ENCODE data around the gene C3orf70.

Gene C3orf70

GRCh38 chr3:185087419-185087818 lies 65.4 kb downstream of the C3orf70 start:
- no peak for DNase-seq (ENCODE audit: low read depth in 1 of 2, low spot score in 1 of 2)

- DNase-seq (ENCODE audit: low read depth in 1 of 2, low spot score in 1 of 2), result no peak
Observed at GRCh38 chr3:185084901-185085300, 68.0 kb downstream of the C3orf70 start.

GRCh38 chr3:185084402-185084801 lies 68.5 kb downstream of the C3orf70 start:
- DNase-seq (ENCODE audit: low read depth in 1 of 2, low spot score in 1 of 2), result no peak

GRCh38 chr3:185082829-185083228 lies 70.0 kb downstream of the C3orf70 start:
- no peak for DNase-seq (ENCODE audit: low read depth in 1 of 2, low spot score in 1 of 2)

GRCh38 chr3:185082149-185082548 lies 70.7 kb downstream of the C3orf70 start:
- DNase-seq (ENCODE audit: low read depth in 1 of 2, low spot score in 1 of 2), result no peak

- DNase-seq (ENCODE audit: low read depth in 1 of 2, low spot score in 1 of 2), result no peak
Observed at GRCh38 chr3:185081521-185081920, 71.3 kb downstream of the C3orf70 start.

GRCh38 chr3:185079625-185080024 lies 73.2 kb downstream of the C3orf70 start:
- no peak for DNase-seq (ENCODE audit: low read depth in 1 of 2, low spot score in 1 of 2)

- no peak for DNase-seq (ENCODE audit: low read depth in 1 of 2, low spot score in 1 of 2)
Observed at GRCh38 chr3:185076219-185076618, 76.6 kb downstream of the C3orf70 start.

- DNase-seq (ENCODE audit: low read depth in 1 of 2, low spot score in 1 of 2), result no peak
Observed at GRCh38 chr3:185075547-185075946, 77.3 kb downstream of the C3orf70 start.

GRCh38 chr3:185071287-185071800 lies 81.5 kb downstream of the C3orf70 start:
- DNase-seq (ENCODE audit: low read depth in 1 of 2, low spot score in 1 of 2), result no peak

- DNase-seq (ENCODE audit: low read depth in 1 of 2, low spot score in 1 of 2), result no peak
Observed at GRCh38 chr3:185070491-185071286, 82.2 kb downstream of the C3orf70 start.

GRCh38 chr3:185069037-185070030 lies 83.5 kb downstream of the C3orf70 start:
- DNase-seq (ENCODE audit: low read depth in 1 of 2, low spot score in 1 of 2), result no peak

GRCh38 chr3:185067173-185067572 lies 85.7 kb downstream of the C3orf70 start:
- DNase-seq (ENCODE audit: low read depth in 1 of 2, low spot score in 1 of 2), result no peak

GRCh38 chr3:185066251-185066650 lies 86.6 kb downstream of the C3orf70 start:
- DNase-seq (ENCODE audit: low read depth in 1 of 2, low spot score in 1 of 2), result no peak

- DNase-seq (ENCODE audit: low read depth in 1 of 2, low spot score in 1 of 2), result no peak
Observed at GRCh38 chr3:185065059-185065458, 87.8 kb downstream of the C3orf70 start.

- DNase-seq (ENCODE audit: low read depth in 1 of 2, low spot score in 1 of 2), result no peak
Observed at GRCh38 chr3:185063431-185063830, 89.4 kb downstream of the C3orf70 start.

- no peak for DNase-seq (ENCODE audit: low read depth in 1 of 2, low spot score in 1 of 2)
Observed at GRCh38 chr3:185062191-185062590, 90.7 kb downstream of the C3orf70 start.

GRCh38 chr3:185060655-185061054 lies 92.2 kb downstream of the C3orf70 start:
- no peak for DNase-seq (ENCODE audit: low read depth in 1 of 2, low spot score in 1 of 2)

- no peak for DNase-seq (ENCODE audit: low read depth in 1 of 2, low spot score in 1 of 2)
Observed at GRCh38 chr3:185059766-185060165, 93.1 kb downstream of the C3orf70 start.

GRCh38 chr3:185058796-185059195 lies 94.1 kb downstream of the C3orf70 start:
- DNase-seq (ENCODE audit: low read depth in 1 of 2, low spot score in 1 of 2), result no peak

- DNase-seq (ENCODE audit: low read depth in 1 of 2, low spot score in 1 of 2), result no peak
Observed at GRCh38 chr3:185057829-185058228, 95.0 kb downstream of the C3orf70 start.

GRCh38 chr3:185056908-185057307 lies 96.0 kb downstream of the C3orf70 start:
- DNase-seq (ENCODE audit: low read depth in 1 of 2, low spot score in 1 of 2), result no peak
